Measurements from ENCODE around the gene NOXA1. TPM values are rescaled to one million over a fixed set of nuclear protein-coding genes. Genes with fewer than 3 reads are reported as not detected.

The NOXA1 gene
- polyA plus RNA-seq, 1 donor from 2014 or later, result 1.7 TPM

DNA sequence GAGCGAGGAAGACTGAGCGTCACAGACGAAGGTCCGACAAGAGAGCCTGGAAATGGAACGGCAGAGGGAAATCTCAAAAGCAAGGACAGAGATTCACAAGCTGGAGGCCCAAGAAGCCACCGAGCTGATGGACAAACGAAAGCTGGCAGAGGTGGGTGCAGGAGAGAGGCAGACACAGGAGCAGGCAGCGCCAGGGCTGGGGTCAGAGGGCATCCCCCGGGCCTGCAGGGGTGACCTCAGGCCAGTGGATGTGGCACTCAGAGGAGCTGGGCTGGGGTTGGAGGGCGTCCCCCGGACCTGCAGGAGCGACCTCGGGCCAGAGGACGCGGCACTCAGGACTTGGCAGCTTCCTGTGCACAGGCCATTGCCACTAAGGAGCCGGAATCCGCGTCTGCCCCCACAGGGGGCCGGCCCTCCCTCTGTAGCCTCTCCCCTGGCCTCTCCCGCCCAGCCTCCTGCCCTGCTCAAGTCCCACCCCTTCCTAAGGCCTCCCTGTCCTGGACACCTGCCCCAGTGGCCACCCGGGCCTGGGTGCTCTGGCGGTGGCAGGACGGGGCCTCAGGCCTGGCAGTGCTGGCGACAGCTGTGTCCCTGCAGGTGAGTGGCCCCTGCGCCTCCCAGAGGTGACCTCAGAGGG lies 40.6 kb upstream of the NOXA1 start:
- Histone ChIP-seq H3K9ac (ENCODE audit: low read length) (no peak overlapping the region), H3K27ac (ENCODE audit: low read length) (no peak overlapping the region), H3F3A (ENCODE audit: insufficient read depth, low read length, poor library complexity, severe bottlenecking) (no peaks in the 10 kb centered on the region), H3K4me3 (ENCODE audit: low read length) (no peak overlapping the region), H3K79me2 (replicated peaks; ENCODE audit: insufficient read depth, low read length) (no peaks in the 10 kb centered on the region), H3K9me3 (ENCODE audit: low read length) (no peaks in the 10 kb centered on the region), H4K20me1 (ENCODE audit: insufficient read depth) (no peaks in the 10 kb centered on the region), H3K27me3 (ENCODE audit: insufficient read depth, low read depth, low read length) (no peaks in the 10 kb centered on the region), H3K36me3 (ENCODE audit: insufficient read depth, low read length) (no peaks in the 10 kb centered on the region), H2AFZ (ENCODE audit: low read depth, low read length) (no peak overlapping the region), H3K4me2 (ENCODE audit: low read length) (no peak overlapping the region), H3K9me2 (ENCODE audit: insufficient read depth, low read length) (no peaks in the 10 kb centered on the region)
- TF ChIP-seq, protein P1, sequence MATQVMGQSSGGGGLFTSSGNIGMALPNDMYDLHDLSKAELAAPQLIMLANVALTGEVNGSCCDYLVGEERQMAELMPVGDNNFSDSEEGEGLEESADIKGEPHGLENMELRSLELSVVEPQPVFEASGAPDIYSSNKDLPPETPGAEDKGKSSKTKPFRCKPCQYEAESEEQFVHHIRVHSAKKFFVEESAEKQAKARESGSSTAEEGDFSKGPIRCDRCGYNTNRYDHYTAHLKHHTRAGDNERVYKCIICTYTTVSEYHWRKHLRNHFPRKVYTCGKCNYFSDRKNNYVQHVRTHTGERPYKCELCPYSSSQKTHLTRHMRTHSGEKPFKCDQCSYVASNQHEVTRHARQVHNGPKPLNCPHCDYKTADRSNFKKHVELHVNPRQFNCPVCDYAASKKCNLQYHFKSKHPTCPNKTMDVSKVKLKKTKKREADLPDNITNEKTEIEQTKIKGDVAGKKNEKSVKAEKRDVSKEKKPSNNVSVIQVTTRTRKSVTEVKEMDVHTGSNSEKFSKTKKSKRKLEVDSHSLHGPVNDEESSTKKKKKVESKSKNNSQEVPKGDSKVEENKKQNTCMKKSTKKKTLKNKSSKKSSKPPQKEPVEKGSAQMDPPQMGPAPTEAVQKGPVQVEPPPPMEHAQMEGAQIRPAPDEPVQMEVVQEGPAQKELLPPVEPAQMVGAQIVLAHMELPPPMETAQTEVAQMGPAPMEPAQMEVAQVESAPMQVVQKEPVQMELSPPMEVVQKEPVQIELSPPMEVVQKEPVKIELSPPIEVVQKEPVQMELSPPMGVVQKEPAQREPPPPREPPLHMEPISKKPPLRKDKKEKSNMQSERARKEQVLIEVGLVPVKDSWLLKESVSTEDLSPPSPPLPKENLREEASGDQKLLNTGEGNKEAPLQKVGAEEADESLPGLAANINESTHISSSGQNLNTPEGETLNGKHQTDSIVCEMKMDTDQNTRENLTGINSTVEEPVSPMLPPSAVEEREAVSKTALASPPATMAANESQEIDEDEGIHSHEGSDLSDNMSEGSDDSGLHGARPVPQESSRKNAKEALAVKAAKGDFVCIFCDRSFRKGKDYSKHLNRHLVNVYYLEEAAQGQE (IDR thresholded peaks at IDR 0.05; ENCODE audit: borderline replicate concordance), result no peak
- TF ChIP-seq SMC3 (conservative IDR thresholded peaks at IDR 0.05; ENCODE audit: poor library complexity) (no peak), RAD21 (conservative IDR thresholded peaks at IDR 0.05) (no peak), MXI1 (conservative IDR thresholded peaks at IDR 0.05; ENCODE audit: poor library complexity, severe bottlenecking) (no peak), EZH2 (IDR thresholded peaks at IDR 0.05; ENCODE audit: borderline replicate concordance, insufficient read depth, low read length, poor library complexity, severe bottlenecking) (no peak), EP300 (conservative IDR thresholded peaks at IDR 0.05; ENCODE audit: poor library complexity, severe bottlenecking) (no peak)
- TF ChIP-seq, protein P2, sequence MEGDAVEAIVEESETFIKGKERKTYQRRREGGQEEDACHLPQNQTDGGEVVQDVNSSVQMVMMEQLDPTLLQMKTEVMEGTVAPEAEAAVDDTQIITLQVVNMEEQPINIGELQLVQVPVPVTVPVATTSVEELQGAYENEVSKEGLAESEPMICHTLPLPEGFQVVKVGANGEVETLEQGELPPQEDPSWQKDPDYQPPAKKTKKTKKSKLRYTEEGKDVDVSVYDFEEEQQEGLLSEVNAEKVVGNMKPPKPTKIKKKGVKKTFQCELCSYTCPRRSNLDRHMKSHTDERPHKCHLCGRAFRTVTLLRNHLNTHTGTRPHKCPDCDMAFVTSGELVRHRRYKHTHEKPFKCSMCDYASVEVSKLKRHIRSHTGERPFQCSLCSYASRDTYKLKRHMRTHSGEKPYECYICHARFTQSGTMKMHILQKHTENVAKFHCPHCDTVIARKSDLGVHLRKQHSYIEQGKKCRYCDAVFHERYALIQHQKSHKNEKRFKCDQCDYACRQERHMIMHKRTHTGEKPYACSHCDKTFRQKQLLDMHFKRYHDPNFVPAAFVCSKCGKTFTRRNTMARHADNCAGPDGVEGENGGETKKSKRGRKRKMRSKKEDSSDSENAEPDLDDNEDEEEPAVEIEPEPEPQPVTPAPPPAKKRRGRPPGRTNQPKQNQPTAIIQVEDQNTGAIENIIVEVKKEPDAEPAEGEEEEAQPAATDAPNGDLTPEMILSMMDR (IDR thresholded peaks at IDR 0.05; ENCODE audit: poor library complexity, severe bottlenecking), result no peak

DNA sequence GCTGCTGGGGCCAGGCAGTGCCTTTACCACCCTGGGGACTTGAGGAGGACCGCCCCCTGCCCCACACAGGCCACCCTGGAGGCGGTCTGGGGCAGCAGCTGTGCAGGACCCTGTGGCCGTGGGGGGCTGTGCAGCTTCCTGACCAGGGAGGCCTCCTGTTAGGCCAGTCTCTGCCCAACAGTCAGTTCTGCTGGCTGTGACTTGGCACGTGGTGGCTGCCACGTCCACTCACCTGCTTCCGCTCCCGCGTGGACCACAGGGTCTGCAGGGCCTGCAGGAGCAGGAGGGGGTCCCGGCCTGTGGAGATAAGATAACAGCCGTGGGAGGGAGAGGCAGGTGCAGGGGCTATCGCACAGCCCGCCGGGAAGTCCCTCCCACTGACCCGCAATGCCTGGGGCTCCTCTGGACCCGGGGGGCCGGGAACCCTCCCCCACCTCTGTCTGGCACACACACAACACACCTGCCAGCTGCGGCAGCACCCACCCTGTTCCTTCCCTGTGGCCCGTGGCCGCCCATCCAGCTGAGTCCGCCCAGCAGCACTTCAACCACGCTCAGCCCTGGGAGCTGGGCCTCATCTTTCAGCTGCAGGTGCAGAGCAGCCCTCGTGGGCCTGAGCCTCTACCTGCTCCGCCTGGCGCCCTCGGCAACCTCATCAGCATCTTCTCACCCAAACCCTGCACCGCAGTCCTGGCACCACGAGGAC lies 40.0 kb upstream of the NOXA1 start:
- Histone ChIP-seq H2AFZ (ENCODE audit: low read depth, low read length) (no peak overlapping the region), H3K79me2 (replicated peaks; ENCODE audit: insufficient read depth, low read length) (no peaks in the 10 kb centered on the region), H3K27me3 (ENCODE audit: insufficient read depth, low read depth, low read length) (no peaks in the 10 kb centered on the region), H3K9ac (ENCODE audit: low read length) (no peak overlapping the region), H3K27ac (ENCODE audit: low read length) (no peak overlapping the region), H3K9me3 (ENCODE audit: low read length) (no peaks in the 10 kb centered on the region), H3K4me2 (ENCODE audit: low read length) (no peak overlapping the region), H3K36me3 (ENCODE audit: insufficient read depth, low read length) (no peaks in the 10 kb centered on the region), H3K4me3 (ENCODE audit: low read length) (no peak overlapping the region), H3K9me2 (ENCODE audit: insufficient read depth, low read length) (no peaks in the 10 kb centered on the region), H4K20me1 (ENCODE audit: insufficient read depth) (no peaks in the 10 kb centered on the region), H3F3A (ENCODE audit: insufficient read depth, low read length, poor library complexity, severe bottlenecking) (no peaks in the 10 kb centered on the region)
- TF ChIP-seq EP300 (conservative IDR thresholded peaks at IDR 0.05; ENCODE audit: poor library complexity, severe bottlenecking) (no peak), EZH2 (IDR thresholded peaks at IDR 0.05; ENCODE audit: borderline replicate concordance, insufficient read depth, low read length, poor library complexity, severe bottlenecking) (no peak), MXI1 (conservative IDR thresholded peaks at IDR 0.05; ENCODE audit: poor library complexity, severe bottlenecking) (no peak), TAF1 (IDR thresholded peaks at IDR 0.05; ENCODE audit: low read depth) (no peak), SMC3 (conservative IDR thresholded peaks at IDR 0.05; ENCODE audit: poor library complexity) (no peak)
- TF ChIP-seq, protein P2 (IDR thresholded peaks at IDR 0.05; ENCODE audit: poor library complexity, severe bottlenecking), result no peak

All from neural cell (in vitro differentiated cells).